Naive thymus-derived CD8-positive, alpha-beta T cell (primary cell): ENCODE results near the gene FER1L5. TPM values are rescaled to one million over a fixed set of nuclear protein-coding genes. Genes with fewer than 3 reads are reported as not detected.

Experiments used
- ATAC-seq, 2 donors: fragments of 150-1000 bp; cut with Tn5 transposase in 1 of 2; sonication (Bioruptor Pico), chemical (Tn5 transposase) in 1 of 2; 1 replicate in 1 of 2; 2 replicates in 1 of 2; pipeline ENCODE4 v1.10.0; 2021; ENCODE audit warnings: mild to moderate bottlenecking in 2 of 2, moderate library complexity in 2 of 2
- POLR2A ChIA-PET: fragments of 350-600 bp; sonication (Branson Sonifier 250); formaldehyde crosslinking; loops from one replicate; lab custom pipeline; 2021; ENCODE audit warnings: antibody characterized with exemption; lab: Charles Lee
- DNase-seq, 10 donors: peaks; one replicate each; pipeline versions ENCODE4 v3.0.0 to v3.0.0-alpha.2; 2020 to 2022
- H3K27ac Mint-ChIP-seq, 10 donors: one replicate each; pipeline ENCODE4 v1.8.0; 2020 to 2022; ENCODE audit warnings: mild to moderate bottlenecking in 10 of 10, mixed read lengths in 10 of 10, moderate library complexity in 4 of 10, inconsistent platforms in 1 of 10
- H3K27me3 Mint-ChIP-seq, 5 donors: one replicate each; pipeline ENCODE4 v1.8.0; 2021 to 2022; ENCODE audit warnings: mixed read lengths in 5 of 5
- H3K36me3 Mint-ChIP-seq, 3 donors: one replicate each; pipeline ENCODE4 v1.8.0; 2020 to 2022; ENCODE audit warnings: mixed read lengths in 3 of 3, mild to moderate bottlenecking in 2 of 3, inconsistent platforms in 1 of 3
- H3K4me1 Mint-ChIP-seq, 4 donors: one replicate each; pipeline ENCODE4 v1.8.0; 2021 to 2022; ENCODE audit warnings: mixed read lengths in 4 of 4
- H3K4me3 Mint-ChIP-seq, 10 donors: one replicate each; pipeline ENCODE4 v1.8.0; 2020 to 2022; ENCODE audit warnings: mild to moderate bottlenecking in 10 of 10, mixed read lengths in 10 of 10, moderate library complexity in 6 of 10, inconsistent platforms in 1 of 10
- H3K9me3 Mint-ChIP-seq, 9 donors: one replicate each; pipeline ENCODE4 v1.8.0; 2020 to 2022; ENCODE audit warnings: mixed read lengths in 9 of 9, mild to moderate bottlenecking in 3 of 9, inconsistent platforms in 1 of 9, moderate library complexity in 1 of 9
- polyA plus RNA-seq, 3 donors: library from polyadenylated mRNA; unstranded; fragments of 300-500 nt; fragmentation: Illumina TruSeq; gene quantifications; one replicate each; pipeline ENCODE4 v1.2.3, GENCODE V29; 2021
- total RNA-seq, 8 experiments: library from RNA in 2 of 8; stranded (reverse) in 2 of 8; gene quantifications; one replicate each; pipeline ENCODE4 v1.2.3 and lab custom pipeline; 2021 to 2026

FER1L5 gene
- total and polyA plus RNA-seq, 5 experiments from 2014 or later: 0.02 TPM; not detected in 4

DNA sequence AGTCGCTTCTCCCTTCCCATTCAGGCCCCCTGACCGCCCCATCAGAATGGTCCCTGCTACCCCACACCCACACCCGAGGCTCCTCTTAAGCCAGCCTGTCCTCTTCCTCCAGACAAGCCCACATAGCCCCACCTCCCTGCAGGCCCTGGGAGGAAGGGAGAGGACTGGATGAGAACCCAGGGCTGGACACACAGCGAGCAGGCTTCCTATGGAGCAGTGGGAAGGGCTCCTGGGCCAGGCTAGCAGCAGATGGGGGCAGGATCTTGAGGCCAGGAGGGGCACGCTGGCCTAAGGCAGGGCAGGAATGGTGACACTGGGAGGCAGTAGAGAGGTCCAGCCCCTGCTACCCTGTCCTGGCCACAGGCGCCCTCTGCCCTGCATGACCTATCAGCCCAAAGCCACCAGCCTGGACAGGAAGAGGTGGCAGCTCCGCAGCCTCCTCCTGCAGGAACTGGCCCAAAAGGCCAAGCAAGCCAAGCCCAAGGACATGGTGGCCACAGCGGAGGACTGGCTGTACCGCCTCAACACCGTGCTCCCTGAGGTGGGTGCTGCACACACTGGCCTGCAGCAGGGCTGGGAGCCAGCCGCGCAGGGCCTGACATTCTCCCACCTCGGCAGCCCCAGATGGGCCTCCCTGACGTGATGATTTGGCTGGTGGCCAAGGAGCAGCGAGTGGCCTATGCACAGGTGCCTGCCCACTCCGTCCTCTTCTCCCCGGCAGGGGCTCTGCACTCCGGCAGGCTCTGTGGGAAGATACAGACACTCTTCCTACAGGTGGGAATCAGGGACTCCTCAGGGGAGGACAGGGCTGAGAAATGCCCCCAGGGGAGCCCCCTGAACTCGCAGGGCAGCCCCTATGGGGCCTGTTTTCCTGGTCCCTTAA lies 43.3 kb downstream of the FER1L5 start:
- no peak for ATAC-seq
- no peak overlapping the region for H3K27ac Mint-ChIP-seq

DNA sequence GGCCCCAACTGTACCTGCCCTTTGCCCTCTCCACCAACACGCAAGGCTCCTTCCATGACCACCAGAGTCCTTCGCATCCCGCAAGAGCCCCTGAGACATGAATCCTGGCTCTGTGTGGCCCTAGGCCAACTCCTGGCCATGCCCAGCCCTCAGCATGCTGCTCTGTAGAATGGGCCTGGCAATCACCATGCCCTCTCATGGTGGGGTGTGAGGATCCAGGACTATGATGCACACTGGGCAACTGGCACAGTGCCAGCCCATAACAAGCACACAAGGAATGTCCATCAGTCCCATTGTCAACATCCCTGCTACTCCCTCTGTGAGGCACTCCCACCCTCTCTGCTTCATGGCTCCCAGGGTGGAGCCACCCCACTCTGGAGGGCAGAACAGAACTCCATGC lies 44.7 kb downstream of the FER1L5 start:
- Mint-ChIP-seq H3K4me1 (peaks cover 0 to 2% (median 0%) of the 10 kb centered on the region in 4 donors), H3K9me3 (no peaks in the 10 kb centered on the region), H3K27me3 (peaks cover 0 to 12% (median 8%) of the 10 kb centered on the region in 5 donors), H3K4me3 (no peak overlapping the region), H3K27ac (peak overlapping the region in 1 of 10 donors; percentile 40), H3K36me3 (no peaks in the 10 kb centered on the region)
- POLR2A ChIA-PET: no interaction called here
- ATAC-seq (no peak), DNase-seq (peak in 1 of 10 donors; percentile 55)

More for the DNA sequence above, 43.3 kb downstream of the FER1L5 start:
- Mint-ChIP-seq H3K27me3 (peaks cover 0 to 12% (median 8%) of the 10 kb centered on the region in 5 donors), H3K36me3 (no peaks in the 10 kb centered on the region), H3K4me3 (no peak overlapping the region), H3K9me3 (no peaks in the 10 kb centered on the region), H3K4me1 (peaks cover 0 to 2% (median 0%) of the 10 kb centered on the region in 4 donors)
- POLR2A ChIA-PET: no interaction called here
- DNase-seq: peak in 1 of 10 donors; percentile 57

DNA sequence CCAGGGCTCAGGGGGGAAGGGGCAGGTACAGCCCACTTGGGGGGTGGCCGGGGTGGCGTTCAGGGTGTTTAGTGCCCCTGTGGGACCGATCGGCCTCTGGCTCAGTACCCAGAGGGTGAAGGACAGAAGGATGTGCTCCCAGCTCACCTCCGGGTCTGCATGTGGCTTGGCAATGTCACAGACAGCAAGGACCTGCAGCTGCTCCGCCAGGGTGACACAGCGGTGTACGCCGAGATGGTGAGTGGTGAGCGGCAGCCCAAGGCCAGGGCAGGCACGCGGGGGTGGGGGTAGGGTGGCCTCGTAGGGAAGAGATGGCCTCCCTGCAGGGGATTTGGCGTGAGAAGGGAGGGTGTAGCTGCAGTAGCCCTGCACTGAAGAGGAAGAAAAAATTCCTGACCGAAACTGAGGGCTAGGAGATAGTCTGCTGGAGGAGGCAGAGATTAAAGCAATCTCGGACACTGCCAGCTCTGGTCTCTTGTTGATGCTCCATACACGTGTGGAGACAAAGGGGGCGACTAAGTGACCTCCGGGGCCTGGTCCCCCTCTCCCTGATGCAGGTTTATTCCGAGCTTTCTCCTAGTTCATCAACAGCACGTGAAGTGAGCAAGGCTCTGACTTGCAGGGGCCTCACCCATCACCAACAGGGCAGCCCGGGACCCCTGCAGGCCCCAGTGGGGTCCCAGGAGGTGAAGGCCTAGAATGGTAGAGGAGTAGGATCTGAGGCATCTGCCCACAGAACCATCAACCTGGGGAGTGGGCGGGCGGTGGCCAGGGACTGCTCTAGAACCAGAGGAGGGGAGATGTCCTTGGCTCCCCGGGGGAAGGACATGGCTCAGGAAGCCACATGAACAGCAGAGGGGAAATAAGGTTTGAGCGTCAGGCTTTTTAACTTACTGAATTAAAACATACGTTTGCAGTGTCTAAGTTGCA lies 45.4 kb downstream of the FER1L5 start:
- Mint-ChIP-seq H3K4me1 (peaks cover 0 to 2% (median 0%) of the 10 kb centered on the region in 4 donors), H3K4me3 (no peak overlapping the region), H3K9me3 (no peaks in the 10 kb centered on the region), H3K27me3 (peaks cover 0 to 12% (median 8%) of the 10 kb centered on the region in 5 donors), H3K27ac (no peak overlapping the region), H3K36me3 (no peaks in the 10 kb centered on the region)
- DNase-seq: peak in 1 of 10 donors; percentile 44
- POLR2A ChIA-PET: no interaction called here
- no peak for ATAC-seq

DNA sequence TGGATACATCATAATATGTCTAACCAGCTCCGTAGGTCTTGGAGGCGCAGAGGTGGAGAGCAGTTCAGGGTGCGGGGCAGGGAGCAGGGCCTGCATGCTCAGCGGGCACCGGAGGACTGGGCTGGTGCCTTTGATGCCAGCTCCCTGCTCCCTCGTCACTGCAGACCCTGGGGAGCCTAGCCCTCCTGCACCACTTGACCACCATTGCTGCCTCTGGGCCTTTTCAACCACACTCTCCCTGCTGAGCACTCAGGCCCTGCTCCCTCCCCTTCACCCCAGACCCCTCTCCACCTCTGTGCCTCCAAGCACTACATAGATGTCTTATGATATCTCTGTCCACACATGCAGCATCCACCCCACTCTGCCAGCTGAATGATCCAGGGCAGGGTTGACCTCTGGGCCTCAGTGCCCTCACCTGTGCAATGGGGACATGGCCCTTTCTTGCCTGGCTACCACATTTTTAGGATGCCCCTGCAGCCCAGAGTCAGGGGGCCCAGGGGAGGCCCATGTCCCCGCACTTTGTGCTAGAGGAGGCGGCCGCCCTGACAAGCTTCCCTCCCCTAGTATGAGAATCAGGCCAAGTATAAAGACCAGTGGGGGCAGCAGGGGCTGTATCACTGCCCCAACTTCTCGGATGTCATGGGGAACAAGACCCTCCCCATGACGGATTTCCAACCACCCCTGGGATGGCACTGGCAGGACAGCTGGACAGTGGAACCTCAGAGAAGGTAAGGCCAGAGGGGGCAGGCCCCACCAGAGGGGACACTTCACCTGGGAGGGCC lies 46.3 kb downstream of the FER1L5 start:
- POLR2A ChIA-PET: no interaction called here
- ATAC-seq (no peak), DNase-seq (peak in 1 of 10 donors; percentile 60)
- peak overlapping the region in 1 of 10 donors; percentile 43 for H3K27ac Mint-ChIP-seq
- peaks cover 0 to 2% (median 0%) of the 10 kb centered on the region in 4 donors for H3K4me1 Mint-ChIP-seq
- no peak overlapping the region for H3K4me3 Mint-ChIP-seq
- H3K9me3 Mint-ChIP-seq: no peaks in the 10 kb centered on the region
- H3K36me3 Mint-ChIP-seq: no peaks in the 10 kb centered on the region
- peaks cover 0 to 12% (median 8%) of the 10 kb centered on the region in 5 donors for H3K27me3 Mint-ChIP-seq

DNA sequence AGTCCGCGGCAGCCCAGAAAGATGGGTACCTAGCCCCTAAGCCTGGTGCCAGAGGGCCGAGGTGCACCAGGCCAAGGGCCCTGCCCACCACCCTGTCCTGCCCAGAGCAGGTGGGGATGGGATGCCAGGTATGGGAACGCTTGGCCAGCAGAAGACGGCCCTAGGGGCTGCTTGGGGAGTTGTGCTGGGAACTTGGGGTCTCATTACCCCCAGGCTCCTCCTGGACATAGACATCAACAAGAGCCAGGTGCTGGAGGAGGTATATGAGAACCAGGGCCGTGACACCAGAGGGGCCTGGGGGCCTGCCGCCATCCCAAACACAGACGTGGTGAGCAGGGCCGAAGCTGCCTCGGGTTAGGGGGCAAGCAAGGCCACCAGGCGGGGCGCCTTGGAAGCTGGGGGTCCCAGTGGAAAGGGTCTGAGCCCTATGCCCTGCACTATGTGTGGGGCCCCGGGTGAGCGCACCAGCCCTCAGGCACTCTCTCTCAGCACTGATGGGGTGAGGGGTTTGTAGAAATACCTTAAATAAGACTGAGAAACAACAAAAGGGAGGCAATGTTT lies 46.9 kb downstream of the FER1L5 start:
- ATAC-seq (no peak), DNase-seq (no peak)
- Mint-ChIP-seq H3K27me3 (peaks cover 0 to 9% (median 7%) of the 10 kb centered on the region in 5 donors), H3K27ac (no peak overlapping the region), H3K4me3 (no peak overlapping the region), H3K4me1 (peaks cover 0 to under 1% (median 0%) of the 10 kb centered on the region in 4 donors), H3K9me3 (no peaks in the 10 kb centered on the region), H3K36me3 (no peaks in the 10 kb centered on the region)
- POLR2A ChIA-PET: no interaction called here

DNA sequence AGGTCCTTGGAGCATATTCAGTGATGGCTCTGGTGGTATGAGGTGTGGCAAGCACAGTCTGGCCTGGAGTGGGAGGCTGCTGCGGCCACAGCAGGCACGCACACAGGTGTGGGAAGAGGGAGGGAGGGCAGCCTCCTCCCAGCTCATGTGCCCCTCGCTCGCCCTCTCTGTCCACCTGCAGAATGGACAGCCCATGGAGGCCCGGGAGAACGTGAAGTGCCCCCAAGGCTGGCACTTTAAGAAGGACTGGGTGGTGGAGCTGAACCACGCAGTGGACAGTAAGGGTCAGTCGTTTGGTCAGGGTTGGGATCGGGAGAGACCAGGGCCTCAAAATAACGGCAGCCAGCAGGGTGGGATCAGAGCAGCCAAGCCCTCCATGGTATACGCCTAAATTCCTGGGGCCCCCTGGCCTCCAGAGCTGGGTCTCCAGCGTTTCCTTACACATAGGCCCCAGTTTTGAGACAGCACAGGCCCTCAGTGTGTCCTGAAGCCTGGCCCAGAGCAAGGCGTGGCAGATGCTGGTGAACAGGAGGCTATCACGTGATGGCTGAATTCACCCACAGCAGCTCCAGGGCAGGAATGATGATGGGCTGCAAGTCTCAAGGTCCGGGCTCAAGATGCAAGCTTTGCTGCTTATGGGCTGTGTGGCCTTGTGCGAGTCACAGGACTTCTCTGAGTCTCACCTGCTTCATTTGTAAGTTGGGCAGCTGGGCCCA lies 47.9 kb downstream of the FER1L5 start:
- Mint-ChIP-seq H3K27ac (no peak overlapping the region), H3K4me1 (no peaks in the 10 kb centered on the region), H3K4me3 (no peak overlapping the region), H3K9me3 (no peaks in the 10 kb centered on the region), H3K27me3 (peaks cover 0 to 8% (median 4%) of the 10 kb centered on the region in 5 donors), H3K36me3 (no peaks in the 10 kb centered on the region)
- POLR2A ChIA-PET: interaction anchor here (0.6 kb wide), 1 partner anchor 74 kb away, joined by 3 read pairs; no protein-coding TSS in a partner anchor
- peak in 1 of 10 donors; percentile 14 for DNase-seq
- no peak for ATAC-seq

DNA sequence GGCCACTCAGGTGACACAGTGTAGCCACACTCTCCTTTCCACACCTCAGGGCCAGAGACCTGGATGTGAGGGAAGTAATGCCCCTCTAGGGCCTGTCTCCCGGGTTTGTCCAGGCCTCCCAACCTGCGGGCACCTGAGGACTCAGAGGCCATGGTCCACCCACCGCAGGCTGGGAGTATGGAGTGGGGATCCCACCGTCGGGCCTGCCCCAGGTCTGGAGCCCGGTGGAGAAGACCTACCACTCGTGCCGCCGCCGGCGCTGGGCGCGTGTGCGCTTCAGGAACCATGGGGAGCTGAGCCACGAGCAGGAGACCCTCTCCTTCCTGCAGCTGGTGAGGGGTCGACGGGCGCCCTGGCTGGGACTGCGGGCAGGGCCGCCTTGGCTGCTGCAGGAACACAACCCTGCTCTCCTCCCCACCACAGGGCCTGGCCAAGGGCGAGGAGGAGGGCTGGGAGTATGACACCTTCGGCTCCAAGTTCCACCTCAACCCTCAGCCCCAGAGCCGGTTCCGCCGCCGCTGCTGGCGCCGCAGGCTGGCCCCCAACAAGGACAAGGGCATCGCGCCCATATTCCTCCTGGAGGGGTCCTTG lies 48.6 kb downstream of the FER1L5 start:
- POLR2A ChIA-PET: interaction anchor here (0.6 kb wide), 1 partner anchor 73 kb away, joined by 3 read pairs; no protein-coding TSS in a partner anchor
- Mint-ChIP-seq H3K4me1 (no peaks in the 10 kb centered on the region), H3K27ac (no peak overlapping the region), H3K4me3 (no peak overlapping the region), H3K9me3 (no peaks in the 10 kb centered on the region), H3K36me3 (no peaks in the 10 kb centered on the region), H3K27me3 (peaks cover 0 to 8% (median 4%) of the 10 kb centered on the region in 5 donors)
- DNase-seq (no peak), ATAC-seq (no peak)

DNA sequence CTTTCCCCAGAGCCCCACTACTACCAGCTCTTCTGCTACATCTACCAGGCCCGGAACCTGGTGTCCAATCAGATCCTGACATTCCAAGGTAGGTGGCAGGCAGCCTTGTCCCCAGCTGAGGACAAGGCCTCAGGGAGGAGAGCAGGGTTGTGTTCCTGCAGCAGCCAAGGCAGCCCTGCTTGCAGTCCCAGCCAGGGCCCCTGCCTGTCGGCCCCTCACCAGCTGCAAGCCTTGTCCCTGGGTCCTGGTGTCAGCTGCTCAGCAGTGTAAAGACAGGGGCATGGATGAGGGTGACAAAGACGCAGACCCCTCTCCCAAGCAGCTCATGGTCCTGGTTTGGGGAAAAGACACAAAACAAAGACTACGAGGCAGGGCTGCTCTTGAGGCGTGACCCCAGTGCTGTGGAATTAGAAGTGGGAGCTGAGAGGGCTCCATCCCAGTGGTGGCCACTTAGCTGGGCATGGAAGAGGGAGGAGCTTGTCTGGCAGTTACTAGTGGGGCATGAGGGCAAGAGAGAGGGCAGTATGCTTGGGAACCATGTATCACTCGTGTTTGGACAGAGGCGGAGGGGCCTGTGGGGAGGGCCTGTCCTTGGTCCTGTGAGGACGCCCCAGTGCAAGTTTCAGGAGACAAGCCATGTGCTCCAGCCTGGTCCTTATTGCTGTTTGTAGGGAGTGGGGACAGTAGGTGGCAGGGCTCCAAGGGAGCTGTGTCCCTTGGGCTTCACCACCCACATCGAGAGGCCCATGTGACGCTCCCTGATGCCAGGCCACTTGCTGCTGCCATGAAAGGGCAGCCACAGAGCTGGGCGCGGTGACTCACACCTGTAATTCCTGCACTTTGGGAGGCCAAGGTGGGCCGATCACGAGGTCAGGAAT lies 49.8 kb downstream of the FER1L5 start:
- peaks cover 0 to 2% (median 0%) of the 10 kb centered on the region in 5 donors for H3K27me3 Mint-ChIP-seq

DNA sequence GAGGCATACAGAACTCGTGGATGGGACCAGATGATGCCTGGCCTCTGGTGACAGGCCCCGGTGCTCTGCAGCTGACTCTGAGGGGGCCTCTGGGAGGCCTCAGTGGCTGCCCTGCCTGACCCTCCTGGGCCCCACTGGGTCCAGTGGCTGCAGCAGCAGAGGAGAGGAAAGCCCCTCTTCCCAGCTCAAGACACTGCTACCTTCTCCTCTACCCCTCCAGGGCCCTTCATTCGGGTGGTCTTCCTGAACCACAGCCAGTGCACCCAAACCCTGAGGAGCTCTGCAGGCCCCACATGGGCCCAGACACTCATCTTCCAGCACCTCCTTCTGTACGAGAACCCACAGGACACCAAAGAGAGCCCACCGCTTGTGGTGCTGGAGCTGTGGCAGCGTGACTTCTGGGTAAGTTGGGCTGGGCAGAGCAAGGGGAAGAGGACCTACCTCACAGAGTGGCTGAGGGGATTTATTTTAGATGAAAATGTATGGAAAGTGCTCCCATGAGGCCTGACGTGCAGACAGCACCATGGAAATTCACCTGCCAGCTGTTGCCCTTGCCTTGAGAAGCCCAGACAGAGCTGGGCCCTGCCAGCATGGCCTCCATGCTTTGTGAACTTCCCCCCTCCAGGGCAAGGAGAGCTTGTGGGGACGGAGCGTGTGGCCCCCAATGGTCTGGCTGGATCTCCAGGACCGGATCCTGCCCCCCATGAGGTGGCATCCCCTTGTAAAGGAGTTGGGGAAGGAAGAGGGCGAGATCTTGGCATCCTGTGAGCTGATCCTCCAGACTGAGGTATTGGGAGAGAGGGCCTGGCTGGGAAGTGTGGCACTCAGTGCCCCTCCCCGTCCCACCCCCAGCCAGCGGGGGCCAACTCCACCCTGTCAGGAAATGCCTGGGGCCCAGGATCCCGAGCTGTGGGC lies 51.0 kb downstream of the FER1L5 start:
- Mint-ChIP-seq H3K27me3 (no peaks in the 10 kb centered on the region), H3K9me3 (no peaks in the 10 kb centered on the region), H3K36me3 (no peaks in the 10 kb centered on the region), H3K4me3 (no peak overlapping the region), H3K27ac (no peak overlapping the region), H3K4me1 (no peaks in the 10 kb centered on the region)
- ATAC-seq: no peak
- DNase-seq: no peak
- POLR2A ChIA-PET: no interaction called here

More for the DNA sequence above, 49.8 kb downstream of the FER1L5 start:
- no peaks in the 10 kb centered on the region for H3K4me1 Mint-ChIP-seq
- no peak overlapping the region for H3K4me3 Mint-ChIP-seq
- H3K36me3 Mint-ChIP-seq: no peaks in the 10 kb centered on the region
- no peaks in the 10 kb centered on the region for H3K9me3 Mint-ChIP-seq
- ATAC-seq (no peak), DNase-seq (no peak)
- peak overlapping the region in 1 of 10 donors; percentile 53 for H3K27ac Mint-ChIP-seq
- POLR2A ChIA-PET: no interaction called here

DNA sequence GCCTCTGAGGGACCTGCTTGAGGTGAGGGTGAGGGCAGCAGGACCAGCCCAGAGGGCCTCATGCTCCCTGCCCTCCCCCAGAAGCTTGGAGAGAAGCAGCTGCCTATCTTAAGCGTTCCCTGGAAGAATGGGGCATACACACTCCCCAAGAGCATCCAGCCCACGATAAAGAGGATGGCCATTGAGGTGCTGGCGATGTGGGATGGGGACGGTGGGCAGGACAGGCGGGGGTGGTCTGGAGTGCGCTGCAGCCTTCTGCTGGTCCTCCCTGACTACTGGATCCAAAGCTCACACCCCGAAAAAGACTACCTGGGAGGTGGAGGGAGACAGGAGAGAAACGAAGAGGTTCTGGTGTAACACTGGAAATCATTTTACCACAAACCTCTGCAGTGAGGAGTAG lies 51.7 kb downstream of the FER1L5 start:
- POLR2A ChIA-PET: no interaction called here
- Mint-ChIP-seq H3K36me3 (no peaks in the 10 kb centered on the region), H3K9me3 (no peaks in the 10 kb centered on the region), H3K27me3 (no peaks in the 10 kb centered on the region), H3K27ac (peak overlapping the region in 2 of 10 donors; percentile 15 to 67), H3K4me1 (peaks cover 0 to under 1% (median 0%) of the 10 kb centered on the region in 4 donors), H3K4me3 (no peak overlapping the region)
- no peak for ATAC-seq
- no peak for DNase-seq
